ENCODE measurements around the gene PLXNA4.

The PLXNA4 gene

DNA sequence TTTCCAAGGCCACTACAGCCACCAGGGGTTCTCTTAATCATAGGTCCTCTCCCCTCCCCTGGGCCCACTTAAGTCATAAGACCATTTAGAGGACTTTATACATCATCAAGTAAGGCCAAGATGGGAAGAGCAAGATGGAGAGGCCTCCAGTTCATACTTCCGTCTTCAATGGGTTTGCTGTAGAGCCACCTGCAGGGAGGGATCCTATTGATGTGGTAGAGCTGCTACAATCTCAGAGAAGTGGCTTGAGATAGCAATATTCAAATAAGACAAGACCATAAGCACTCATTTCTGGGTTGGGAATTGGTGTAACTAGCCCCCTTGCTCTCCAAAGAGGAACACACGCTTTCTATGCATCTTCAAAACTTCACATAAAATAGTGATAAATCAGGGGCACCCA lies 214.2 kb downstream of the PLXNA4 start:
- no peak for TF ChIP-seq CTCF (IDR thresholded peaks at IDR 0.05; ENCODE audit: low read length)
- no peak for TF ChIP-seq EZH2 (IDR thresholded peaks at IDR 0.05; ENCODE audit: borderline replicate concordance, low read length)
- no peaks in the 10 kb centered on the region for H3F3A ChIP-seq (ENCODE audit: insufficient read depth, low read length)

DNA sequence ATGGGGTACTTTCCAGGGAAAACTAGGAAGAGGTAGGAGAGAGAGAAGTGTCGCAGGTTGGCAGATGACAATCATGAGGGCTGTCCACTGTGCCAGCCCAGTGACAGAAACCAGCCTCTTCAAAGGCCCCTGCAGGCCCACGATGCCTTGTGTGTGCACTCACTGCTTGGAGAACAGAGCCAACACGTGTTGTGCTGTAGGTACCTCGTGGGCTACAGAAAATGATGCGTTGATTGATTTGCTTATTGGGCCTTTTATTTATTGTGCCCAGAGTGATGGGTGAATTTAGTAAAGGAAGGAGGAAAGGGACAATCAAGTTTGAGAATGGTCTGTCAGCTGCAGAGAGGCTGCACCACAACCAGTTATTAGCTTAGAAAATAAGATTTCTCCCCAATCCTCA lies 215.1 kb downstream of the PLXNA4 start:
- H3K9ac ChIP-seq (ENCODE audit: low read length) = no peak overlapping the region
- H3K4me2 ChIP-seq (ENCODE audit: low read length) = no peak overlapping the region
- TF ChIP-seq EZH2 (IDR thresholded peaks at IDR 0.05; ENCODE audit: borderline replicate concordance, low read length) (no peak), CTCF (IDR thresholded peaks at IDR 0.05; ENCODE audit: low read length) (no peak)
- no peaks in the 10 kb centered on the region for H3K9me2 ChIP-seq (ENCODE audit: low read depth, low read length)
- H3K4me1 ChIP-seq (ENCODE audit: insufficient read depth, low read length, severe bottlenecking) = no peaks in the 10 kb centered on the region
- H3K9me3 ChIP-seq (ENCODE audit: low read length) = no peaks in the 10 kb centered on the region
- H3K36me3 ChIP-seq (ENCODE audit: insufficient read depth, low read length) = no peaks in the 10 kb centered on the region
- no peak overlapping the region for H3K4me3 ChIP-seq (ENCODE audit: low read depth, low read length, poor library complexity, severe bottlenecking)
- no peak overlapping the region for H3K27ac ChIP-seq (ENCODE audit: low read depth, low read length, poor library complexity, severe bottlenecking)
- H3K79me2 ChIP-seq (ENCODE audit: insufficient read depth, low read length) = no peaks in the 10 kb centered on the region
- H2AFZ ChIP-seq (ENCODE audit: low read length) = no peak overlapping the region
- no peaks in the 10 kb centered on the region for H3K27me3 ChIP-seq (ENCODE audit: insufficient read depth, low read length)
- no peaks in the 10 kb centered on the region for H4K20me1 ChIP-seq (ENCODE audit: insufficient read depth, low read length)
- no peaks in the 10 kb centered on the region for H3F3A ChIP-seq (ENCODE audit: insufficient read depth, low read length)

More for the DNA sequence above, 214.2 kb downstream of the PLXNA4 start:
- no peaks in the 10 kb centered on the region for H3K4me1 ChIP-seq (ENCODE audit: insufficient read depth, low read length, severe bottlenecking)
- H2AFZ ChIP-seq (ENCODE audit: low read length) = no peak overlapping the region
- no peaks in the 10 kb centered on the region for H3K36me3 ChIP-seq (ENCODE audit: insufficient read depth, low read length)
- no peaks in the 10 kb centered on the region for H4K20me1 ChIP-seq (ENCODE audit: insufficient read depth, low read length)
- no peak overlapping the region for H3K4me2 ChIP-seq (ENCODE audit: low read length)
- no peaks in the 10 kb centered on the region for H3K9me2 ChIP-seq (ENCODE audit: low read depth, low read length)
- no peaks in the 10 kb centered on the region for H3K27me3 ChIP-seq (ENCODE audit: insufficient read depth, low read length)
- H3K4me3 ChIP-seq (ENCODE audit: low read depth, low read length, poor library complexity, severe bottlenecking) = no peak overlapping the region
- no peaks in the 10 kb centered on the region for H3K9me3 ChIP-seq (ENCODE audit: low read length)
- H3K27ac ChIP-seq (ENCODE audit: low read depth, low read length, poor library complexity, severe bottlenecking) = no peak overlapping the region
- H3K9ac ChIP-seq (ENCODE audit: low read length) = no peak overlapping the region
- H3K79me2 ChIP-seq (ENCODE audit: insufficient read depth, low read length) = no peaks in the 10 kb centered on the region

DNA sequence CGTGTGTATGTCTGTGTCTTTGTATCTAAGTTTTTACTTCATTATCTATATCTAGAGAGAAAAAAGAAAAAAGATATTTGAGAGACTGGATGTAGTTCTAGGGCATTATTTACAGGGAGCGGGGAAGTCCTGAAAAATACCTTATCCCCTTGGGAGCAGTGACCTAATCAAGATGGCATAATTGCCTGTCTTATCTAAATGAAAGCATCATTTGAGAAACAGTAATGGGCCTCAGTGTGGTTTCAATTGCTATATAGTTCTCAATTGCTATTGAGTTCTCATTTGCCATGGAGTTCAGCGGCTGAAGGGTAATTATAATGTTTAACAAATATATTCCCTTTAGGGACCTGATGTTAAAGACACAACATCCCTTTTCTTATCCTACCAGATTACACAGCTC lies 216.5 kb downstream of the PLXNA4 start:
- Histone ChIP-seq H3K36me3 (ENCODE audit: insufficient read depth, low read length) (no peaks in the 10 kb centered on the region), H3K4me2 (ENCODE audit: low read length) (no peak overlapping the region), H3F3A (ENCODE audit: insufficient read depth, low read length) (no peaks in the 10 kb centered on the region), H3K79me2 (ENCODE audit: insufficient read depth, low read length) (no peaks in the 10 kb centered on the region), H3K27me3 (ENCODE audit: insufficient read depth, low read length) (no peaks in the 10 kb centered on the region), H2AFZ (ENCODE audit: low read length) (no peak overlapping the region), H3K9ac (ENCODE audit: low read length) (no peak overlapping the region), H4K20me1 (ENCODE audit: insufficient read depth, low read length) (no peaks in the 10 kb centered on the region), H3K9me2 (ENCODE audit: low read depth, low read length) (no peaks in the 10 kb centered on the region), H3K9me3 (ENCODE audit: low read length) (no peaks in the 10 kb centered on the region), H3K4me3 (ENCODE audit: low read depth, low read length, poor library complexity, severe bottlenecking) (no peak overlapping the region), H3K4me1 (ENCODE audit: insufficient read depth, low read length, severe bottlenecking) (no peaks in the 10 kb centered on the region), H3K27ac (ENCODE audit: low read depth, low read length, poor library complexity, severe bottlenecking) (no peak overlapping the region)
- TF ChIP-seq EZH2 (IDR thresholded peaks at IDR 0.05; ENCODE audit: borderline replicate concordance, low read length) (no peak), CTCF (IDR thresholded peaks at IDR 0.05; ENCODE audit: low read length) (no peak)
